ENCODE results near the gene CNTNAP5.

The CNTNAP5 gene

DNA sequence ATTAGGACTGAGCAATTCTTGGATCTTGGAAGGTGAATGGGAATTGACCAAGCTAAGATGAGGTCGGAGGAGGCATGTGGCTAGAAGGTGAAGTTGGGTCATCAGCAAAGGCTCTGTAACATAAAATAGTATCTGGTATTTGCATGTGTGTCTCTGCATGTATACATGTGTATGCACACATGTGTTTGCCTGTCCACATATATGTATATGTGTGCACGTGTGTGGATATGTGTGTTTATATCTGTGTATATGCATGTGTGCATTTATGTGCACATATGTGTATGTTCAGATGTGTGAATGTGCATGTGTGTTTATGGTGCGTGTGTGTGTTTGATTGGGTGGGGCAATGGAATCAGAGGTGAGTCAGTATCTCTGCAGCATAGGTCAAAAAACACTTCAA, 664.3 kb downstream of the CNTNAP5 start:
- no peak for DNase-seq (ENCODE audit: low read depth, low spot score)

DNA sequence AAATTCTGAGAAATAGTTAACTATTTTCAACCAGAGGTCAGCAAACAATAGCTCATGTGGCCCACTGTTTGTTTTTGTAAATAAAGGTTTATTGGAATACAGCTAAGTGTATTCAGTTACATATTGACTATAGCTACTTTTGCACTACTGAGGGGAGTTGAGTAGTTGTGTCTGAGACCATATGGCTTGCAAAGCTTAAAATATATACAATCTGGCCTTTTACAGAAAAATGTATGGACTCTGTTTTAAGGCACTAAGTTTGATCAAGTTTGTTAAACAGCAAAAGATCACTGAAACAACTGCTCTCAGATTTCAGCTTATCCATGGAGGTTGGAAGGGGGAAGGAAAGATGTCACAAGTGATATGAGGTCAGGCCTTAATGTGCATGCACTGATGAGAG, 667.1 kb downstream of the CNTNAP5 start:
- no peak for DNase-seq (ENCODE audit: low read depth, low spot score)

DNA sequence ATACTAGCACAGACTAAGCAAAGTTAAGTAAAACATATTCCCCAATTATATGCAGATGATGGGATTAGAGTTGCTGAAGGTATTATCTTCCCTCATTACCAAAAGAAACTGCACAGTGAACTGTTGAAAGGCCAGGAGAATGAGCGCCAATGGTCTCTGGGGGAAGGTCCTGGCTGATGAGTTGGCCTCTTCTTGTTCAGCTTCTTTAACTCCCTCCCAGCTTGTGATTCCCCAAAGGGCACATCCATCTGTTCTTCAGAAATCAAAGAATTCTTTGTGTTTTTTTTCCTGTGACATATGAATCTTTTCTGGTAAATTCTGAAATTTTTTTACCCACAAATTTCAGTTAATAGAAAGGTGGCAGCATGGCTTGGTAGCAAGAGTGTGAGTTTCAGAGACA, 667.6 kb downstream of the CNTNAP5 start:
- DNase-seq (ENCODE audit: low read depth, low spot score) = no peak

DNA sequence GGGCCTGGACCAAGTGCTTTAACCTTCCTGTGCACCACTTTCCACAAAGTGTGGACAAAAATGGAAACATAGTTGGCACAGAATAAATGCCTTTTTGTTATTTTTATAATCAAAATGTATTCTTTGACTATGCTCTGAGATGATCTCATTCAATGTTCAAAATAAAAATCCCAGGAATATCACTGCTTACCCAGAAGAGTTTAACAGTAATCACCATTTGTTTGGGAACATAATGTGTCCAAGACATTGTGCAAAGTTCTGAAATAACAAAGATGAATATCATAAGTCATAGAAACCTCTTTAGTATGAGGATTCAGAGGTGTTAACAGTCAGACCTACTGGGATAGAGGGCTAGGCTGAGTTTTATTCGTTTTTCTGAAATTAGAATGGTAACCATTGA, 668.1 kb downstream of the CNTNAP5 start:
- no peak for DNase-seq (ENCODE audit: low read depth, low spot score)

DNA sequence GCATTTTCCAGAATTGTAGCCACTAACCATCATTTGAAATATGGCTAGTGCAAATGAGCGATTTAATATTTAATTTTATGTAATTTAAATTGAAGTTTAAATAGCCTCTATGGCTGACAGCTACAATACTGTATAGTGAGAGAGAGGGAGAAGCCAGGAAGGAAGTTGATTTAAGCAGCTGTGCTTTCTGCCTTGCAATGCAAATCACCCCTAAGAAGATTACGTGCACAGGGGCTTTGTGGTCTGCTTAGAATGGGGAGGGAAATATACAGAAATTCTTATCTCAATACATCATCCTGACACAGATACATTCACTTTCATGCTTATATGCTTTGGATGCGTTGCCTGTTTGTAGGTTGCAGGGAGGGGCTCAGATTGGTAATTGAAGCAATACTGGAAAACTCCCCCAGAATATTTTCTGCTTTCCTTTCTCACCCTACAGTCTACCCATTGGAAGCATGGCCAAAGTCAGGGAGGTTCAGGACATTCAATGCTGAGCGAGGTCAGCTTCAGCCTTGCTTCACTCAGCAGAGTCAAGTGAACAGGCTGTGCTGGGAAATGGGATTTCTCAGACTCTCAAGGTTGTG, 674.0 kb downstream of the CNTNAP5 start:
- no peak for DNase-seq (ENCODE audit: low read depth, low spot score)

DNA sequence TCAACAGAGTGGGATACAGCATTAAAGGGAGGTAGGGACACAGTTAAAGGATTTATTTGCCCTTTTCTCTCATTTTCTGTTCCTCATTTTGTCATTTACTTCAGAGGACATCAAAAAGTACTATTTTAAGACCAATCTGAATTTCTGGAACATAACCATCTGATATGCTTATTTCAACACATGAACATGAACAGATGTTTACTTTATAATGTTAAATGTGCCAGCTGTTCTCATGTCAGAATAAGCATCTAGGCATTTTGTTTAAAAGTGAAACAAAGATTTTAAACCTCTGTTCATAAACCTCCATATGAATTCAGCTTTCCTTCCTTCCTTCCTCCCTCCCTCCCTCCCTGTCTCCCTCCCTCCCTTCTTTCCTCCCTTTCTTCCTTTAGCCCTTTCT, 677.7 kb downstream of the CNTNAP5 start:
- no peak for DNase-seq (ENCODE audit: low read depth, low spot score)

DNA sequence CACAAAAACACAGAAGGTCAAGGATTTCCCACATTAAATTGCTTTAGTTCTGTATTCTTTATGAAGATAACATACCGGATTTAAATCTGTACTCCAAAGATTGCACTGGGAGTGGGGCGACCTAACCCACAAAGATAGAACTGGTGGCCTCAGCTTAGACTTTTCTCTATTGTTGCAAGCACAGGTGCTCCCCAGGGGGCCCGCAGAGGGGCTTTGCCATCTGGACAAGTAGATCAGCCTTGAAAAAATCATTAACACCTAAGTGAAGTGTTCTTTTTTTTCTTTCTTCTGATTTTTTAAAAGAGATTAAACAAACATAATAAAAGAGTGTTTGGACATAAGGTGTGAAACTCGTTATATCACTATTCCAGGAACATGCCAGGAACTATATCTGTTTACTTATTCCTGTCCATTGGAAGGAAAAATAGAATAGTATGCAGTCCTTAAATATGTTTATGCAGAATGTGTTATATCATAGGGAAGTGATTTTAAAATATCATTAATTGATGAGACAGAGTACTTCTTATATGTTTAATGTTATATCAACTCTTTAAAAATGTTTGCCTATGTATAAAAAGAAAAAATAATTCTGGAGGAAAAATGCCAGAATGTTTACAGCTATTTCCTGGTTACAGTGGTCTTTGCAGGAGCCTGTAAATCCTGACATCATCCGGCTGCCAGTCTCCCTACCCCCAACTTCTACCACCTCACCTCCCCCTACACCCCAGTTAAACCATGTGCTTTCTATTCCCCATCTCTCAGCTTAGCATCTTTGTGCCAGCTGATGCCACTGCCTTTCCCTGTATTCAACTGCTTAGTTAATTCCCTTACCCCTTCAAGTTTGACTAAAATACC, 679.2 kb downstream of the CNTNAP5 start:
- no peak for DNase-seq (ENCODE audit: low read depth, low spot score)

DNA sequence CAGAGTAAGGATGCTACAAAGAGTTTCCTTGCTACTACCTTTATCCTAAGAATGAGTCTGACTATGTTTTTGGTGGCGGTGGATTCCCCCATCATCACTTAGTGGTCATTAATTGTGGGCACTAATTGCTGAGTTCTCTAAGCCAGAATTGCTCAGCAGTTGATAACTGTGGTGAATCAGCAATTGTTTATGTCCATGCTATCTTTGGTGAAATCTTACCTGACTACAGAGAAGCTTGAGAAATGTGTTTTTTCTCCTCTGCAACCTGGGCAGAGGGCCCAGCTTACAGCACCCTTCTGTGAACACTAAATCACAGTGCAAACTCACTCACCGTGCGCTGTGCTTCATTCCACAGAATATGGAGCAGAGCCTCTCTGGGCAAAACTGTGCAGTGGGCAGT, 683.6 kb downstream of the CNTNAP5 start:
- no peak for DNase-seq (ENCODE audit: low read depth, low spot score)

DNA sequence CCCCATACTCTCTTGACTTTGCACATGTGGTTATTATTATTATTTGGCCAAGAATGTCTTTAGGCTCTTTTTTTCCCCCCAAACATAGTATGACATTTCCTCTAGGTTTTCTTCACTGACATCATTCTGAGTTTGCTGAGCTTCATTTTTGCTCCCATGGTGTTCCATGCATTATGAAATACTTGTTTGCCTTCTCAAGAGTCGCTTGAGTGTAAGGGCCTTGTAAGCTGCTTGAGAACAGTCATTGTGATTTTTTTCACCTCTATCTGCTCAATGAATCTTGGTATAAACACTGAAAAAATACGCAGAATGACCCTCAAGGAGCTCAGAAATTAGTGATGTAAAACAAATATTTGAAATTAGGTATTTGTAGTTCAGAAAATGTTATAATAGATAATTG, 688.9 kb downstream of the CNTNAP5 start:
- no peak for DNase-seq (ENCODE audit: low read depth, low spot score)

DNA sequence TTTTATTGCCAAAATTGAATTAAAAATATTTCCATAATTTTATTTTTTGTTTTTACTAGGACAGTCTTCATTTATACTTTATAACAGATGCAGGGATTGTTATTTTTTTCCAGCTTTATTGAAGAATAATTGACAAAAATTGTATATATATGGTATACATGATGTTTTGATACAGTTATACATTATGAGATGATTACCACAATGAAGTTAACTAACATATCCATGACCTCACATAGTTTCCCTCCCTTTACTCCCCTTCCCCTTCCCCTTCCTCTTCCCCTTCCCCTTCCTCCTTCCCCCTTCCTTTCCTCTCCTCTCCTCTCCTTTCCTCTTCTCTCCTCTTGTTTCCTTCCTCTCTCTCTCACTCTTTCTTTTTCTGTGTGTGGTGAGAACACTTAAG, 700.1 kb downstream of the CNTNAP5 start:
- no peak for DNase-seq (ENCODE audit: low read depth, low spot score)

DNA sequence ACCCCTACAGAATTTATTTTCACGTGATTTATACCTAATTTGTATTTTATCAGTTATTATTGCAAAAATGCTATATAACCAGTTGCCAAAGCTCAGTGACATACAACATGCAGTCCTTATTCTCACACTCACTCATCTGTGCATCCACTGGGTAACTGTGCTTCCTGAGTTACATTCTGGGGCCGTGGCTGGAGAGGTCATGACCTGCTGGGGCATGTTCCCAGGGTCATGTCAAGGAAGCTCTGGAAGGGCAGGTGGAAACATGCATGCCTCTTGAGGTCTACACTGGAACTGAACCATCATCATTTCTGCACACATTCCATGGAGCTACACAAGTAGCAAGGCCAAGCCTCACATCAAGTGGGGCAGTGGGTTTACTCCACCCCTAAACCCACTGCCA, 715.5 kb downstream of the CNTNAP5 start:
- no peak for DNase-seq (ENCODE audit: low read depth, low spot score)

DNA sequence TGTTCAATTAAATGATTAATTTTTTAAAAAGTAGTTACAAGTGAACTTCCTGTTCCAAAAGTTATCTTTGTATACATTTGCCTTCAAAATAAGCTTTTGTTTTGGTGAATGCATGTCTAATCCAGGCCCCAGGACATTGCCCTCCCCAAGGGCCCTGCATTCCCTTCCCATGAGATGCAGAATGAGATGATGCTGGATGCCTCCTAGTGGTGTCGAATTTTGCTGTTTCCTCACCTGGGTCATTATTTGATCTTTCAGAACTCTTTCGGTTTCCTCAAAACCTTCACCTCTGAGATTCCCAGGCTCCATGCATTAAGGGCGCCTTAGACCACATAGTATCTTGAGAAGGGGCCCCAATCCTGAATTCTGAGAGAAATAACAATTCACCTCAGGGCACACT, 728.8 kb downstream of the CNTNAP5 start:
- DNase-seq (ENCODE audit: low read depth, low spot score) = no peak

DNA sequence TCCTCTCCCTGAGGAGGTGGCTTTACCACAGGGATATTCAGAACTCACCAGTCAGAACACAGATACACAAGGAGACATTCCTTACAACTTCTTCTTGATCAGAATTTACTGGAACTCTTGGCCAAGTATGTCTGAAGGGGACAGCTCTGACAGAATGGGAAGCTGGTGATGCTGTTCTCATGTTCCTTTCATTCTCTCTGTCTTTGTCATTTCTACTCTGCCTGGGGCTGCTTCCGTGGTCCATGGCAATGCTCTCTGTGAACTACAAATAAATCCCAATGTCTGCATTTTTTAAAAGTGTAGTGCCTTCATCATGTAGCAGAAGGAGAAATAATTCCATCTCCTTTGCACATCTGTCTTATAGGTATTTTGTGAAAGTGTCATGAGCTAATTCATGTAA, 730.3 kb downstream of the CNTNAP5 start:
- DNase-seq (ENCODE audit: low read depth, low spot score) = no peak

DNA sequence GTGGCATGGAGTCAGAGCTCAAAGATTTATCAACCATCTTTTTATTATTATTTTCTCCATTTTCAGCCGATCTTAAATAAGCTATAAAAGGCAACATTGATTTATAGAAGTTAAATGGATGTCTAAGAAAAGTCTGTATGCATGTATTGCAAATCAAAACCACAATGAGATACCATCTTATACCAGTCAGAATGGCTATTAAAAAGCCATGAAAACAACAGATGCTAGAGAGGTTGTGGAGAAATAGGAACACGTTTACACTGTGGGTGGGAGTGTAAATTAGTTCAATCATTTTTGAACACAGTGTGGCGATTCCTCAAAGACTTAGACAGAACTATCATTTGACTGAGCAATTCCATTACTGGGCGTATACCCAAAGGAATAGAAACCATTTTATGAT, 731.0 kb downstream of the CNTNAP5 start:
- no peak for DNase-seq (ENCODE audit: low read depth, low spot score)

DNA sequence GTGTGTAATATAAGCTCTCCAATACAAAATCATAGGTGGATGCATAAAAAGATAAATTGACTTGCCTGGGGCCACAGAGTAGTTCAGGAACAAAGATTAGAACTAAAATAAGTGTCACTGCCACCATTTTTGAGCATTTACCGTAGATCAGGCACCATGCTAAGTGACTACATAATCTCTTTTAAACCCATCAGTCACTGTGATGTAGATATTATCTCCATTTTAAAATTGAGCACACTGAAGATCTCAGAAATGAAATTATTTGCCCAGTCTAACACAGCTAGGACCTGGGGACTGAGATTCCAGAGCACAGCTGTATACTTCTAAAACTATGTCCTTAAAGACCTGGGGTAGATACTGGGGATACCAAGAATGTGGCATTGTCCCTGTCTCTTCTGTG, 737.3 kb downstream of the CNTNAP5 start:
- no peak for DNase-seq (ENCODE audit: low read depth, low spot score)

DNA sequence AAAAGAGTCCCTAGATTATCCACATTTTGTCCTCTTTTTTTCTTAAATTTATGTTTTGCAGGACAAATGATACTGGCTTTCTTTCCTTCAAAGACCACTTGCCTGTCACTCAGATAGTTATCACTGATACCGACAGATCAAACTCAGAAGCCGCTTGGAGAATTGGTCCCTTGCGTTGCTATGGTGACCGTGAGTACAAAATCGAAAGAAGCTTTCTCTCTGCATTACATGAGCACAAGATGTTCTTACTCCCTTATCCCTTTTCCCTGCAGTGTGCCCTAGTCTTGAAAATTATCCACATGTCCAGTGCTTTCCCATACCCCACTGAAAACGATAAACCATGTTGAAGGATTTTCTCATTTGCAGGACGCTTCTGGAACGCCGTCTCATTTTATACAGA, 738.5 kb downstream of the CNTNAP5 start:
- no peak for DNase-seq (ENCODE audit: low read depth, low spot score)

DNA sequence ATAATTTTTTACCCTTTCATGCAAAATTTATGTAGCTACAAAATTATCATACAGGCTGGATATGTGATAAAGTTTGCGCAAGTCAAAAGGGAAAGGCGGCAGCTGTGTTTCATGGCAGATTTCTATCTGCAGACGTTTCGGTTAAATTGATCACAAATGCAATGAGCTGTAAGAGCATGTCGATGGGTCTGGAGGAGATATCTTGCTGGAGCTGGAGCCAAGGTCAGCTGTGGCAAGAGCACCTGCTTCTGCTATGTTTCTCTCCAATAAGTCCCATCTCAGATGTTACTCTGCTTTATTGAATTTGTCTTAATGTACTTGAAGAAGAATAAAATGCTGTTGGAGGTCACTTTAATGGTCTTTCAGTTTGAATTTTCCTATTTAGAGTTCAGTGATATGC, 749.7 kb downstream of the CNTNAP5 start:
- no peak for DNase-seq (ENCODE audit: low read depth, low spot score)

DNA sequence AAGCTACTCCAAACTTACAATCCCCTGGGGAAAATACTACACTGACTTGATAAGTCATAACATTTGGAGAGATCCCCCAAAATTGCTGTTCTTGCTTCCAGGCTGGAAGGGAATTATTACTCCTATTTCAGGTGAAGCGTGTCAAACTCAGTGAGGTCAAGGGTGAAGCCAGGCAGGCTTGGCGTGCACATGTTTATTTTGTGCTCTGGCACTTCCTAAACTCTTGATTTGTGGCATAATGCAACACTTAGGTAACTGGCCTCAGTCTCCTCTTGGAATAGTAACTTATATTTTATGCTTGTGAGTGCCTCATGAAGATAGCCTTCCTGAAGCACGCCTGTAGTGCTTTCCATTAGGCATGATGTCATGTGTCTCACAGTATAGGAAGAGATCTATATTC, 751.2 kb downstream of the CNTNAP5 start:
- DNase-seq (ENCODE audit: low read depth, low spot score) = no peak

DNA sequence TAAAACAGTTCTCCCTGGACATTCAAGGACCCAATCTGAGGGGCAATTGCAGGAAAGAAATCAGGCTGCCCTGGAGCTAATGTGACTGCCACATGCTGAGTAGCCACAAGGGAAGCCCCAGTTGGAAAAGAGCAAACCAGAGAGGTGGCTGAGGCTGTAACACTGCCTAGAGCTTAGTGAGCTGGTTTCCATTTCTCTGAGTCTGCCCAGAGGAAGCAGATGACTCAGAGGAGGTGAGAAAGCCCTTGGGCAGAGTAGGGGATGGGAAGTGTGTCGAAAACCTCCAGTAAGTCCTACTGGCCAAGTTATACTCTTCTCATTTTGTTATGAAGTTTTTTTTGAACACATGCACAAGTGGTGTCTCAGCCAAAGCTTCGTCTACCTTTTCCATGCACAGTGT, 753.0 kb downstream of the CNTNAP5 start:
- DNase-seq (ENCODE audit: low read depth, low spot score) = no peak

DNA sequence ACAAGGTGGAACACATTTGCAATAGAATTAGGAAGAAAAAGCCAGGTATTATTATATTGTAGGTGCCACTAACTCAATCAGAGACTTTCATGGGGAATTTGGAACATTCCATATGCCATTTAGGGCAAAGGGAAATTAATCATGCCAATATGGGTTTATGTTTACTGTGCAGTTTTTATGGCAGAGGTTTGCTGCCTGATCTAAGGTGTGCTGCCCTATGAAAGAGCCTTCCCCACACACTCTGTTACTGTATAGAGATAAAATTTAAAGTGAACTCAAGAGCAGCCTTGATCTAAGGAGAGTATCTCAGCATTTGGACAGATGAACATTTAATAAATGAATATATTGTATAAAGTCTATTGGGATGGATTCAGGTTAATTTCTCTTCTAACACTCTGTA, 771.6 kb downstream of the CNTNAP5 start:
- no peak for DNase-seq (ENCODE audit: low read depth, low spot score)

DNA sequence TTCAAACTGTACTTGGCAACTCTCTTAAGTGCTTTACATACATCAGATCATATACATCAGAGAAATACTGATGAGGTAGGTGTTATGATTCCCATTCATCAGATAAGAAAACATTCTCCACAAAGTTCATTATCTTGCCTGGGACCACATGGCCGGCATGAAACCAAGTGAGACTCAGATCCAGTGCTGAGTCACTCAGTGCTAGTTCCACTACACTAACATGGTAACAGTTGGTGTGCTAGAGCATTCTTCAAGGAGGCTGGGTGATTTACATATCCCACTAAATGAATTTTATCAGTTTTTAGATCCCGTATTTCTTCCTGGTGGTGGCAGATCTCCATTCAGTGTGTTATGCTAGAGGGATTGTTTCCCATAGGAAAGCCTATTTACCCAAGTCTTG, 772.0 kb downstream of the CNTNAP5 start:
- no peak for DNase-seq (ENCODE audit: low read depth, low spot score)

DNA sequence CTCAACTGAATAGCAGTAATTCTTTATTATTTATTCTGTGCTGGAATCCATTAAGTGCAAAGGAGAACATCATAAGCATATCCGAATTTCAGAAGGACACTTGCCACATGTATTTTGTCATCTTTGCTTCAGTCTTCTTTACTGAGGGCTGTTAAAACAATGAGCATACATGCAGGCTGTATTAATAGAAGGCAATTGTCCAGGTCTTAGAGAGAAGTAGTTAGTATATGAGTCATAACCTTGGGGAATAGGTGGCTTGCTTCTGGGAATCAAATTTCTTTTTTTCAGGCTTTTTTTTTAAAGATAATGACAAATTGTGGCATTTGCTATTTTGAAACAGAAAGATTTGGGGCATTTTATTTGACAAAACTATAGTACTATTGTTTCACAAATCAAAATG, 773.5 kb downstream of the CNTNAP5 start:
- no peak for DNase-seq (ENCODE audit: low read depth, low spot score)

Data from smooth muscle cell of the brain vasculature (primary cell).